Breast epithelium (tissue), 4 donors: ENCODE results near the gene BICC1. TPM values are rescaled to one million over a fixed set of nuclear protein-coding genes. Genes with fewer than 3 reads are reported as not detected.

Source experiments
- DNase-seq, 2 donors: peaks; one replicate each; pipeline ENCODE4 v3.0.0-alpha.2; 2019; ENCODE audit warnings: low spot score in 2 of 2
- H3K27ac ChIP-seq, 2 donors: fragments of 200-600 bp; sonication (generic) in 1 of 2; one replicate each; pipeline ENCODE4 v1.5.1; 2016 to 2019; ENCODE audit warnings: mild to moderate bottlenecking in 1 of 2
- H3K27me3 ChIP-seq, 2 donors: fragments of 200-600 bp; sonication (generic) in 1 of 2; one replicate each; pipeline versions ENCODE4 v1.5.1 to v1.6.0; 2017 to 2019; ENCODE audit warnings: control low read depth in 1 of 2, mild to moderate bottlenecking in 1 of 2
- H3K36me3 ChIP-seq: fragments of 200-600 bp; one replicate; pipeline ENCODE4 v1.5.1; 2019
- H3K4me1 ChIP-seq, 2 donors: fragments of 200-600 bp; sonication (generic); one replicate each; pipeline ENCODE4 v1.5.1; 2016 to 2019; ENCODE audit warnings: control low read depth in 1 of 2
- H3K4me3 ChIP-seq, 3 donors: fragments of 200-600 bp; sonication (generic); 1 replicate in 2 of 3; 2 replicates in 1 of 3; pipeline ENCODE4 v1.5.1; 2016 to 2019; ENCODE audit warnings: mild to moderate bottlenecking in 3 of 3, moderate library complexity in 2 of 3
- H3K9me3 ChIP-seq, 2 donors: fragments of 200-600 bp; sonication (generic) in 1 of 2; one replicate each; pipeline ENCODE4 v1.5.1; 2016 to 2019; ENCODE audit warnings: control low read depth in 1 of 2
- CTCF ChIP-seq, 3 donors: fragments of 450-650 bp; IDR thresholded peaks; one replicate each; pipeline ENCODE4 v1.5.1; 2016 to 2017; ENCODE audit warnings: antibody characterized with exemption in 3 of 3, mild to moderate bottlenecking in 3 of 3, moderate library complexity in 3 of 3
- POLR2A ChIP-seq: fragments of 450-650 bp; IDR thresholded peaks from one replicate; pipeline ENCODE4 v1.6.1; 2016; ENCODE audit warnings: antibody characterized with exemption, mild to moderate bottlenecking, moderate library complexity
- POLR2AphosphoS5 ChIP-seq, 3 donors: sonication (generic); formaldehyde crosslinking; IDR thresholded peaks; one replicate each; pipeline ENCODE4 v1.6.1; 2017; ENCODE audit warnings: antibody characterized with exemption in 3 of 3
- intact Hi-C: fragments of 100-400 bp; cut with DNase I; formaldehyde crosslinking; loops from one replicate; pipeline ENCODE4 v1.15.1; 2023; ENCODE audit warnings: low total_unique reads
- total RNA-seq, 3 donors: library from RNA; depleted of rRNA; stranded (reverse); fragments of >200 nt; gene quantifications; one replicate each; pipeline ENCODE4 v1.1.0, GENCODE V29; 2016

BICC1 gene
- total RNA-seq, 3 donors from 2014 or later = 24.3 to 35.5 (median 26.2) TPM

- Histone ChIP-seq H3K4me3 (no peak overlapping the region), H3K4me1 (no peaks in the 10 kb centered on the region), H3K36me3 (no peaks in the 10 kb centered on the region), H3K9me3 (no peaks in the 10 kb centered on the region), H3K27me3 (no peaks in the 10 kb centered on the region), H3K27ac (no peak overlapping the region)
- no peak for DNase-seq
- TF ChIP-seq POLR2AphosphoS5 (IDR thresholded peaks at IDR 0.05) (no peak), CTCF (IDR thresholded peaks at IDR 0.05) (no peak), POLR2A (no peak)
- intact Hi-C loops = no loop called here
Measured at GRCh38 chr10:58675321-58675720, 162.6 kb downstream of the BICC1 start.

GRCh38 chr10:58691528-58691927, 178.9 kb downstream of the BICC1 start:
- no peaks in the 10 kb centered on the region for H3K27me3 ChIP-seq
- H3K4me1 ChIP-seq = no peaks in the 10 kb centered on the region
- intact Hi-C loops = no loop called here
- TF ChIP-seq CTCF (IDR thresholded peaks at IDR 0.05) (no peak), POLR2AphosphoS5 (IDR thresholded peaks at IDR 0.05) (no peak), POLR2A (no peak)
- no peak overlapping the region for H3K4me3 ChIP-seq
- H3K9me3 ChIP-seq = peaks cover 14% of the 10 kb centered on the region in 2 donors
- no peak for DNase-seq
- H3K27ac ChIP-seq = peak overlapping the region; percentile 18 to 25
- no peaks in the 10 kb centered on the region for H3K36me3 ChIP-seq

GRCh38 chr10:58693919-58694318, 181.2 kb downstream of the BICC1 start:
- DNase-seq = no peak
- Histone ChIP-seq H3K4me3 (no peak overlapping the region), H3K27ac (no peak overlapping the region), H3K27me3 (no peaks in the 10 kb centered on the region), H3K36me3 (no peaks in the 10 kb centered on the region), H3K9me3 (peaks cover 4 to 5% of the 10 kb centered on the region in 2 donors), H3K4me1 (no peaks in the 10 kb centered on the region)
- intact Hi-C loops = no loop called here
- no peak for TF ChIP-seq CTCF (IDR thresholded peaks at IDR 0.05)
- no peak for TF ChIP-seq POLR2AphosphoS5 (IDR thresholded peaks at IDR 0.05)
- no peak for TF ChIP-seq POLR2A

- intact Hi-C loops = no loop called here
Measured at GRCh38 chr10:58695022-58695421, 182.3 kb downstream of the BICC1 start.

GRCh38 chr10:58696736-58697135, 184.1 kb downstream of the BICC1 start:
- DNase-seq = no peak
- H3K27me3 ChIP-seq = no peaks in the 10 kb centered on the region
- no peaks in the 10 kb centered on the region for H3K4me1 ChIP-seq
- TF ChIP-seq POLR2AphosphoS5 (IDR thresholded peaks at IDR 0.05) = no peak
- TF ChIP-seq POLR2A = no peak
- TF ChIP-seq CTCF (IDR thresholded peaks at IDR 0.05) = no peak
- H3K9me3 ChIP-seq = peaks cover 0 to under 1% of the 10 kb centered on the region in 2 donors
- H3K36me3 ChIP-seq = no peaks in the 10 kb centered on the region
- no peak overlapping the region for H3K4me3 ChIP-seq
- H3K27ac ChIP-seq = no peak overlapping the region
- intact Hi-C loops = no loop called here

More at GRCh38 chr10:58695022-58695421, 182.3 kb downstream of the BICC1 start:
- H3K4me1 ChIP-seq = no peaks in the 10 kb centered on the region
- peaks cover 4 to 5% of the 10 kb centered on the region in 2 donors for H3K9me3 ChIP-seq
- TF ChIP-seq CTCF (IDR thresholded peaks at IDR 0.05) = no peak
- TF ChIP-seq POLR2AphosphoS5 (IDR thresholded peaks at IDR 0.05) = no peak
- TF ChIP-seq POLR2A = no peak
- no peaks in the 10 kb centered on the region for H3K27me3 ChIP-seq
- H3K4me3 ChIP-seq = no peak overlapping the region
- DNase-seq = no peak
- no peaks in the 10 kb centered on the region for H3K36me3 ChIP-seq
- no peak overlapping the region for H3K27ac ChIP-seq
